NB4 (cell line): ENCODE data around the gene VAV3.
A peak's percentile ranks its signal among the peaks of the same experiment; 100 is the strongest.

Experiments
- DNase-seq: peaks from one replicate; pipeline ENCODE4 v3.0.0; 2010; ENCODE audit warnings: low read depth
- H3K4me3 ChIP-seq: one replicate; pipeline ENCODE4 v1.5.1; 2011; ENCODE audit warnings: mild to moderate bottlenecking, low read depth, low read length, moderate library complexity
- MYC ChIP-seq: IDR thresholded peaks from 2 replicates; pipeline ENCODE4 v1.6.1; 2011; ENCODE audit warnings: low read depth, low read length
- POLR2A ChIP-seq: IDR thresholded peaks from 2 replicates; pipeline ENCODE4 v1.6.1; 2011; ENCODE audit warnings: mild to moderate bottlenecking; ENCODE audit not compliant: insufficient read length; ENCODE audit errors: extremely low read depth
- TF ChIP-seq, protein P1 (sequence below): IDR thresholded peaks from 2 replicates; pipeline ENCODE4 v1.6.1; 2011; ENCODE audit warnings: low read depth, low read length
- TF ChIP-seq, protein P2 (sequence below): IDR thresholded peaks from one replicate; pipeline ENCODE4 v1.5.1; 2012; ENCODE audit warnings: low read depth, low read length

The VAV3 gene

DNA sequence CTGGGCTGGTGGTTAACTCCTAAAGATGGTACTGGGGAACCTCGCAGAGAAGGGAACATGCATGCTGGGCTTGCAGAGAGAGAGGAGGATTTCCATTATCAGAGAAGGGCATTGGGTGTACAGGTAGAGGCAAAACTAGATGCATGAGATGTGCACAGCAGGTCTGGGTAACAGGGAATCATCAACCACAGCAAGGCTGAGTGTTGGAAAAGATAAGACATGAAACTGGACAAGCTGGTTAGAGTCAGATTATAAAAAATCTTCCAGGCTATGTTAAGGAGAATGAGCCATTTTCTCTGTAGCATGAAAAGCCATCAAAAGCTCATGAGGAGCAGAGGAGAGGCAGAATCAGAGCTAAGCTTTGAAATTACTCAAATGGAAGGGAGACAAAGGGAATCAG lies 147.8 kb downstream of the VAV3 start:
- TF ChIP-seq MYC (no peak), POLR2A (no peak)
- TF ChIP-seq, protein P1, sequence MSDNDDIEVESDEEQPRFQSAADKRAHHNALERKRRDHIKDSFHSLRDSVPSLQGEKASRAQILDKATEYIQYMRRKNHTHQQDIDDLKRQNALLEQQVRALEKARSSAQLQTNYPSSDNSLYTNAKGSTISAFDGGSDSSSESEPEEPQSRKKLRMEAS = no peak
- TF ChIP-seq, protein P2, sequence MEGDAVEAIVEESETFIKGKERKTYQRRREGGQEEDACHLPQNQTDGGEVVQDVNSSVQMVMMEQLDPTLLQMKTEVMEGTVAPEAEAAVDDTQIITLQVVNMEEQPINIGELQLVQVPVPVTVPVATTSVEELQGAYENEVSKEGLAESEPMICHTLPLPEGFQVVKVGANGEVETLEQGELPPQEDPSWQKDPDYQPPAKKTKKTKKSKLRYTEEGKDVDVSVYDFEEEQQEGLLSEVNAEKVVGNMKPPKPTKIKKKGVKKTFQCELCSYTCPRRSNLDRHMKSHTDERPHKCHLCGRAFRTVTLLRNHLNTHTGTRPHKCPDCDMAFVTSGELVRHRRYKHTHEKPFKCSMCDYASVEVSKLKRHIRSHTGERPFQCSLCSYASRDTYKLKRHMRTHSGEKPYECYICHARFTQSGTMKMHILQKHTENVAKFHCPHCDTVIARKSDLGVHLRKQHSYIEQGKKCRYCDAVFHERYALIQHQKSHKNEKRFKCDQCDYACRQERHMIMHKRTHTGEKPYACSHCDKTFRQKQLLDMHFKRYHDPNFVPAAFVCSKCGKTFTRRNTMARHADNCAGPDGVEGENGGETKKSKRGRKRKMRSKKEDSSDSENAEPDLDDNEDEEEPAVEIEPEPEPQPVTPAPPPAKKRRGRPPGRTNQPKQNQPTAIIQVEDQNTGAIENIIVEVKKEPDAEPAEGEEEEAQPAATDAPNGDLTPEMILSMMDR = no peak
- H3K4me3 ChIP-seq = no peak overlapping the region
- no peak for DNase-seq

DNA sequence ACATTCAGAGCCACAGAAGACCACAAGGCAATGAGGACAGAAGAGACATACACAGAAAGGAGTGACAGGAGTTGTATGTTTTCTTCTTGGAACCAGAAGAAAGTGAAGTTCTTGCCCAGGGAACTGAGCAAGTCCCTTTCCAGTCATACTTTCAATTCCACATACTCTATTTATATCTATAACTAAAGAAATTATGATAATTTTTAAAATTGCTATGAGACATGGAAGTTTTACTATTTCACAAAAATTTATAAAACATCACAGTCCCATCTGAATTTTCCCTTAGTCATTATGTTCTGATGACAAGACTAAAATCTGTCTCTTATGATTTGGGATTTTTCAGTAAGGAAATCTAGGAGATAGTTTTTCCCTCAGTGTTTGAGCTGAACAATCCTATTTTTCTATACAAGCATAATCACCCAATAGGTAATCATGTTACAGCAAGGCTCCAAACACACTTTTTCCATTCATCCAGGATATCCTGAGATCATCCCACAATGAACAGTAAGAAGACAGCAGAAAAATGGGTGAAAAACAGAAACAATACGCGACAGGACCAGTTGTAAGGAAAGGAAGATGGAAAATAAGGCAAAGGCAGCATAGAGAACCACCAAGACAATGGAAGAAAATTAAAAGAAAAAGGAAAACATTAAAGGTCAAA lies 154.6 kb downstream of the VAV3 start:
- H3K4me3 ChIP-seq = no peak overlapping the region
- DNase-seq = no peak
- TF ChIP-seq, protein P1 = no peak
- TF ChIP-seq MYC (no peak), POLR2A (no peak)
- TF ChIP-seq, protein P2 = no peak

DNA sequence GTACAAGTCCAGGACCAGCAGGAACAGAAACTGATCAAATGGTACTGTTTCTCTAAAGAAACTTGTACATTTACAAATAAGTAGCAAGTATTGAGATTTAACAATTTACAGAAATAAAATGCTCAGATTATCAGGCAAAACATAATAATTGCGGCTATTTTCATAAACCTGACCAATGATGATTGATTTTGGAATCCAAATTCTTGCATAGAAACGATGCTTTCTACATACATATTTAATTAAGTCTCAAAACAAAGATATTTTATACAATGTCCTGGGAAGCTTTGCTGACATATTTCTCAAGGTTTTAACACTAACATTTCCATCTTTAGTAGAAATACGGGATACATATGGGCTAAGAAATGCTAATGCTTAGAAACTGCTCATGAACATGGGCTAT lies 157.1 kb downstream of the VAV3 start:
- TF ChIP-seq POLR2A = no peak
- H3K4me3 ChIP-seq = no peak overlapping the region
- no peak for DNase-seq

DNA sequence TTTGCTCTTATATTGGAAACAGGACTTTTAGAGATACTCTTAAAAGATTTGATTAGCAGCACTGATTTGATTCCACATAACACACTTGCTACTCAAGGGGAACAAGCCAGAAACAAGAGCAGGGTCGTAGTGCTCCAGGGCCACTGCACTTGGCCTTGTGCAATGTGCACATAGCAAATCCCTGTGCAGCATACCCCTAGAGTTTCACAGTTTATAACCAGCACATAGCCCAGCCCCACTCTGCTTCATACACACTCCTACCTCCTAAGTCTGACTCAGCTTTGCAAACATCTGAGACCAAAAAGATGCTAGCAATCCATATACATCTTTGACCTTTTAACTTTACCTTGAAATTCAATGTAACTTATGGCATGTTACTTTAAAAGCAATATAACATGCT lies 157.6 kb downstream of the VAV3 start:
- no peak overlapping the region for H3K4me3 ChIP-seq
- no peak for DNase-seq
- TF ChIP-seq, protein P1 = no peak
- TF ChIP-seq POLR2A (no peak), MYC (no peak)
- TF ChIP-seq, protein P2 = no peak

DNA sequence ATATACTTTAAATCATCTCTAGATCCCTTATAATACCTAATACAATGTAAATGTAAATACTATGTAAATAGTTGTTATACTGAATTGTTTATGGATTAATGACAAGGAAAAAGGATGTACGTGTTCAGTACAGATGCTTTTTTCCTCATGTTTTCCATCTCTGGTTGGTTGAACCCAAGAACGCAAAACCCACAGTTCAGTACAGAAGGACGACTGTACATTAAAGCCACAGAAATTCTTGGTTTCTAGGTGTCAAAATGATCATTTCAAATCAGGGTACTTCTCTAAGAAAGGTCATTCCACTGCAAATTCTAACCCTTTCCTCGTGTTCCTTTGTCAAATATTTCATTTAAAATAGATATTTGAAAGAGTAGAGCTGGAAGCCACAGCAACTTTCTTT lies 158.1 kb downstream of the VAV3 start:
- H3K4me3 ChIP-seq = no peak overlapping the region
- no peak for DNase-seq
- TF ChIP-seq POLR2A = no peak
- TF ChIP-seq MYC = no peak
- TF ChIP-seq, protein P1 = no peak
- TF ChIP-seq, protein P2 = no peak

DNA sequence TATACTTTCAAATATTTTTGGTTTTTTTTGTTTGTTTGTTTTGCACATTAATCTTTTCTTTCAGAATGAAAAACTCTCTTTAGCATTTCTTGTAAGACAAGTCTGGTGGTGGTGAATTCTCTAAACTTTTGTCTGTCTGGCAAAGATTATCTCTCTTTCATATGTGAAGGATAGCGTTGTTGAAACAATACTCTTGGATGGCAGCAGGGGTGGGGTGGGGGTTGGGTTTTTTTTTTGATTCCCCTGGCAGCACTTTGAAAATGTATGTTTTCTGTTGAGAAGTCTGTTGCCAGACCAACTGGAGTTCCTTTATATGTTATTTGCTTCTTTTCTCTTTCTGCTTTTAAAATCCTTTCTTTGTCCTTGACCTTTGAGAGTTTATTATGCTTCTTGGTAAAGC lies 160.2 kb downstream of the VAV3 start:
- no peak for TF ChIP-seq POLR2A
- TF ChIP-seq MYC = no peak
- TF ChIP-seq, protein P1 = no peak
- TF ChIP-seq, protein P2 = no peak
- DNase-seq = peak; percentile 36

More for the DNA sequence above, 160.2 kb downstream of the VAV3 start:
- H3K4me3 ChIP-seq = no peak overlapping the region
